ELF-1 (cell line): ENCODE results near the gene IQGAP2.
"Not testable (repeated sequence)": the region's sequence is repeated elsewhere in the genome, so short reads cannot be mapped to it uniquely, and the experiment has no call there.

Experiments used
- DNase-seq: peaks from one replicate; pipeline ENCODE4 v3.0.0-alpha.2; 2016; ENCODE audit warnings: low read depth, low spot score

The IQGAP2 gene

DNA sequence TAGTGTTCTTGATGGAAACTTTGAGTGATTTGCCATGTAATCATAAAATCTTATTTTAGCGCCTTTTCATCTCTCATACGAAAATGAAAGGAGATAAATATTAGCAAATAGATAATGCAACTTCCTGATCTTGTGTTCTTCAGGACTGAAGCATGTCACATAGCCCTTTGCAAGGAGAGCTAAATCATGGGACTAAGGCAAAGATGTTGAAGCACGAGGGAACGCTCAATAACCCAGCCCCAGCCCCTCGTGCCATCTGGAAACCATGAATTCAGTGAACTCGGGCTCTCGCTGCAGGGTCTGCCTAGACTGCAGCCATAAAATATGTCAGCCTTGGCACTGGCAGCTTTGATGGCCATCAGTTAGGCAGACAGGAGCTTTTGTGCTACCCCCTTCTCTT, 161.9 kb downstream of the IQGAP2 start:
- DNase-seq = no peak

GRCh38 chr5:76570153-76570552, 167.1 kb downstream of the IQGAP2 start:
- DNase-seq = no peak

- no peak for DNase-seq
These were observed 168.5 kb downstream of the IQGAP2 start for GRCh38 chr5:76571559-76571958.

DNA sequence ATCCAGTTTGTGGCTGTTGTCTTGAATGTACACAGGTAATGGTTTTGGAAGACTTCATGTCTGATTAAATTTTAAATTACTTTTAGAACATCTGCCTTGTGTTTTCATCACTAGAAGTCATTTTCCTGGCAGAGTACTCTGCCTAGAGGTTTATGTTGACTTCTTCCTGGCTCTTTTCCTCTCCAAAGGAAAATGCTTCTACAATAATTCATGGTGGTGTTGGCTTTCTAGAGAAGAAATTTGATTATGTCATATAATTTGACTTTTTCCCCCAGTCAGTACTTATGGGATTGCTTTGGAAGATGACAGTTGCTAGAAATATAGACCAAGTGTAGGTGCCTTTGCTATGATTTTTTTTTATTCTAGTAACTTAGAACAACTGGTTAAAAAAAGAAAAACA, 173.4 kb downstream of the IQGAP2 start:
- no peak for DNase-seq

DNA sequence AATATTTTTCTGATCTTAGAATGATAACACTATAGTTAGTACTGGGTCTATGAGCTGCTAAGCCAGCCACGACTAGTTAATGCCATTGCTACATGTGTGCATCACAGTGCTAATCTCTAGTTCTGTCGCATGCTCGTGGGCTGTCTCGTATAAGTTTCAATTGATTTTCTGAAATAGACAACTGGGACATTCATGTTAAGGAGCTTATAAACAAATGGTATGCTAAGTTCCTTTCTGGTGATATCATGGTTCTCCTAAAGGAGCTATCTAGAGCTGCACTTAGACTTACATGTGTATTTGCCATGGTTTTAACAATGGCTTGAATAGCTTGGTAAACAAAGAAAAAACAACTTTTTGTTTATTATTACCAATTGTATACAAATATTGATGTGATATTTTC, 173.9 kb downstream of the IQGAP2 start:
- DNase-seq = no peak

GRCh38 chr5:76579166-76579937, 176.3 kb downstream of the IQGAP2 start:
- no peak for DNase-seq

DNA sequence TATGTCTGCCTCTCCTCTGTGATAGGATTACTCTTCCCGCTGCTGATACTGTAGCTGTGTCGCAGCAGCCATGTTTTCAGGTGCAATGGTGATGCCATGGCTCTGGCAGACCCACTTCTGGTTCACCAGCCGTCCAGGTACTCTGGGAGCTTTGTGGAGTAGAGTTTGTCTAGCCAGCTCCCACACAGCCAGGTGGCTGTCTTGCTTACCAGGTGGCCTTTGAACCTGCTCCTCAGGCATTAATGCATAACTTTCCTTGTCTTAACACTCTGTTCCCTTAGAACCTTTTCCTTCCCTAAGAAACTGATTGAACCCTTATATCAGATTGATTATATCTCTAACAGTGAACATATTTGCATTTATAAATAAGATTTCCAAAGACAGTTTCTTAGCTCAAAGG, 177.9 kb downstream of the IQGAP2 start:
- no peak for DNase-seq

DNA sequence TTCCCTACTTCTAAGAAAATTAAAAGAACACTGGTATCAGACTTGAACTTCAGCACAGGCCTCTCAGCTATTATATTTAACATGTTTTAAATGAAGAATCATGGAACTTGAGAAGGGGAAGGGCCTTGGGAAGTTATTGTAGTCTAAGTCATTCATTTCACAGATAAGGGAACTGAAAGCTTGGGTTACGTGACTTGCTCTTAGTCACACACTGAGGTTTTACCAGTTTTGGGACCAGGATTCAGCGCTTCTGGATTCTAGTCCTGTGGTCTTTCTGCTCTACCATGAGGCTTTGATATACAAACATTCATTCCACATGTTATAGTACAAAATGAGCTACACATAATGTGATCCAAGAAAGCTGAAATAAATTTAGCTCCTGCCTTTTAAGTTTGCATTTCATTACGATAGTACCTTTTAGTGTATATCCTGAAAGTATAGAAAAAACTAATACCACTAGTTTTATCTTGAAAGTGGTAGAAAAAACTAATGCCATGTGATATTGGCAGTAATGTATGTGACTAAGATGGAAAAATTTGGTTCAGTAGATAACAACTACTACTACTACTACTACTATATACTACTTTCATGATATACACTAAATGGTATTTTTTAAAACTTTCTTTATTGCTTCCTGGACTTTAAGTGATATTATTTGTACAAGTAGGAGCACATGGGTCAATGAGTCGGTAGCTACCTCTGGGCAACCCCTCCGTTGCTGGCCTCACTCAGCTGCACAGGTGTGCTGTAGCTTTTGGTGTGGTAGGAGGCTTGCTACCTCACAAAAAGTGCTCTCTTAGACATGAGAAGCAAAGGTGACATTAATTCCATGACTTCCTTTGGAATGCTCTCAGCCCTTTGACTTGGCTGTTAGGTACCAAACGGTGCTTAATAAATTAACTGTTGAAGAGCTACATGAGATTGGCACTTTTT, 179.4 kb downstream of the IQGAP2 start:
- DNase-seq = no peak

GRCh38 chr5:76583163-76584047, 180.3 kb downstream of the IQGAP2 start:
- DNase-seq = no peak

- no peak for DNase-seq
These were observed 182.7 kb downstream of the IQGAP2 start for GRCh38 chr5:76585783-76586217.

GRCh38 chr5:76586531-76586930, 183.4 kb downstream of the IQGAP2 start:
- no peak for DNase-seq

DNA sequence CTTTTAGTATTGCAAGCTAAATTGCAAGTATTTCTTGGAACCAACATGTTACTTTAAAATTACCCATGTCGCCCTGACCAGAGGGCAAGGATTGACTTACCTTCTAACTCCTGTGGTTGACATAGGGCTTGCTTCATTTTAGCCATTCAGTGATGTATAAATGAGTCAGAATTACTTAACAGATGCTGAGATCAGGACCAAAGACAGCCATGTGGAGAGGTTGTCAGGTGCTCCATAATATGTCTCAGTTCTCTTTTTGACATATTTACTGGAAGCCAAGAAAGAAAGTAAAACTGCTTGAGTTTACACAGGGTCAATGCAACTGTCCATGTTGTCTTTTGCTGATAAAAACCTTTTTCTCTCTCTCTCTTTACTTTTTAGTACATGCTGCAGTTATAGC, 186.9 kb downstream of the IQGAP2 start:
- no peak for DNase-seq

DNA sequence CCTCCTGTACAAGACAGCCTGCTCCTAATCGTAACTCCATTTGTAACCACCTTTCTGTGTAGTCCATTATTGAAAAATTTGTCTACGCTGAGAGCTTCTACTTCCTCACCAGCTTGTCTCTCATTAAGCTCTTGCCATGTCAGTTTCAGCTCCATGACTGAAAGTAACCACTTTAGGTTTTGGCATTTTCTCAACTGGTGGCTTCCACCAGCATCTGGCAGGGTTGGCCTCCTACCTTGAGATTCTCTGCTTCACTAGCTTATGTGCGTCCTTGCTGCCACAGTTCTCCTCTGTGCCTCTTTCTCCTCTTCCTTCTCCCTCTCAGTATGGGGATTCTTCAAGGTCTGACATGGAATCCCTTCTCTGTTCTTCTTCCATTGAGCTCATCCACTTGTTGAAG, 188.3 kb downstream of the IQGAP2 start:
- no peak for DNase-seq

DNA sequence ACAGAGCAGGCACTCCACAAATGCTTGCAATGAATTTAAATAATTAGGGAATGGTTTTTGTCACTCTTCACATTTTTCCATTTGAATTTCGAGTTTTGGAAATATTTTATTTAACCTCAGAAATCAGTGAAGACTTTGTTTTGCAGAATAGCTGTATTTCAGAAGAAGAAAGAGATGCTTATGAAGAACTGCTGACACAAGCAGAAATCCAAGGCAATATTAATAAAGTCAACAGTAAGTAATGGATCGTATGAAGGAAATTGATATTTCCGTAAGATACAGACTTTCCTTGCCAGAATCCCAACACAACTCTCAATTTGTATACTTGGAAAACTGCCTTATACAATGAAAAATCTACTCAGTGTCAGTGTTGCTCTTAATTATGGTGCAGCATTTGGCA, 189.6 kb downstream of the IQGAP2 start:
- no peak for DNase-seq

DNA sequence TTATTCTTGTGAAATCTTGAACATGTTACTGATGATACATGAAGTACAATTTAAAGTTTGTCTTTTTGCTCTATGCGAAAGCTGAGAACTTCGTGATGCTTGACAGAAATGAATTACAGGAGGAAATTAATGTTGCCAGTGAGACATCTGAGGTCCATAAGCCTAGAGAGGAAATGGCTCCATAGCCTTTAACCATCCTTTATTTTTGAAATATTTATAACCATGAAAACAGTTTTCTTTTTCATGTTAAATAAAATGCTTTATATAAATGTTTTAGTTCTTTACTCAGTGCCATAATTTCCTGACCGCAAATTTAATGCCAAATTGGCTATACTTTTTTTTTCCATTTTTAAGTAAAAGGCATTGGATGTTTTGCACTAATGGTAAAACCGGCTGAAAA, 191.0 kb downstream of the IQGAP2 start:
- DNase-seq = no peak

- no peak for DNase-seq
These were observed 192.8 kb downstream of the IQGAP2 start for GRCh38 chr5:76595755-76596481.

GRCh38 chr5:76598531-76598930, 195.4 kb downstream of the IQGAP2 start:
- DNase-seq = no peak

- no peak for DNase-seq
These were observed 197.6 kb downstream of the IQGAP2 start for GRCh38 chr5:76600716-76601115.

GRCh38 chr5:76601470-76601869, 198.4 kb downstream of the IQGAP2 start:
- DNase-seq = peak; percentile 44

DNA sequence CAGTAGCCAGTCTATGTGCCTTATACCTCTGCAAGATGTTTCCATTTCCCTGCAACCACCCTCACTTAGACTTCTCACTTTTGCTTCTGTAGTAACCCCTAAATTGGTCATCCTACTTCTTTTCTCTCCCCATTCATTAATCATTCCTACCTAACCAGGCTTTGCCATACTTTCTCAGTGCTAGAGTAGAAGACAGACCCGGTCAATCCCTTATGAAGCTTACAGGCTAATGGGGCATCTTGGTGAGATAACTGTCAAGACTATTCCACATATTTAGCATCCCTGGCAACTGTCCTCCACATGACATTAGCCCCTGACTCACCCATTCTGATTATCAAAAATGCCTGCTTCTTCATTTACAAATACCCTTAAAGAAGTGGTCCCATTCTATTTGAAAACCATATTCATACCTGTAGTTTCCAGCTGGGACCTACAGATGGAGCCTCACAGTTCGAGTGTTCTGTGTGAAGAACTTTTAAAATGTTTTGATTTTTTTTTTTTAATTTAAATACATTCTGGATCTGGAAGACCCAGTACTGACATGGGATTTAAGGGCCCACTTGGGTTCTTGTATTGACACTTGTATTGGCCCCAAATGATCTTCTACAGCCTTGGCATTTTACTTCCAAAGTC, 199.1 kb downstream of the IQGAP2 start:
- DNase-seq = no peak

- not testable (repeated sequence) for DNase-seq
These were observed 200.9 kb downstream of the IQGAP2 start for GRCh38 chr5:76603991-76604390.
